Duodenal mucosa (tissue), 2 donors: Measurements from ENCODE around the gene PRIMA1.

Source experiments
- H3K27ac ChIP-seq: one replicate; pipeline ENCODE4 v1.7.0; 2013; ENCODE audit warnings: low read depth, low read length
- H3K27me3 ChIP-seq, 2 donors: one replicate each; pipeline ENCODE4 v1.7.0; 2013; ENCODE audit warnings: low read length in 2 of 2, control low read depth in 1 of 2; ENCODE audit not compliant: insufficient read depth in 2 of 2, control insufficient read depth in 1 of 2
- H3K36me3 ChIP-seq, 2 donors: one replicate each; pipeline ENCODE4 v1.7.0; 2013; ENCODE audit warnings: low read length in 2 of 2, control low read depth in 1 of 2; ENCODE audit not compliant: insufficient read depth in 2 of 2, control insufficient read depth in 1 of 2
- H3K4me1 ChIP-seq, 2 donors: one replicate each; pipeline ENCODE4 v1.7.0; 2013; ENCODE audit warnings: low read length in 2 of 2, control low read depth in 1 of 2; ENCODE audit not compliant: insufficient read depth in 2 of 2, control insufficient read depth in 1 of 2
- H3K4me3 ChIP-seq, 2 donors: one replicate each; pipeline ENCODE4 v1.7.0; 2013; ENCODE audit warnings: low read length in 2 of 2, low read depth in 1 of 2
- H3K9ac ChIP-seq, 2 donors: one replicate each; pipeline ENCODE4 v1.7.0; 2013; ENCODE audit warnings: low read length in 2 of 2, low read depth in 1 of 2
- H3K9me3 ChIP-seq, 2 donors: one replicate each; pipeline ENCODE4 v1.7.0; 2013; ENCODE audit warnings: low read length in 2 of 2, control low read depth in 1 of 2; ENCODE audit not compliant: control insufficient read depth in 1 of 2

PRIMA1 gene

GRCh38 chr14:93705513-93706156, 82.7 kb downstream of the PRIMA1 start:
- Histone ChIP-seq H3K27me3 (no peaks in the 10 kb centered on the region), H3K9ac (no peak overlapping the region), H3K36me3 (no peaks in the 10 kb centered on the region), H3K9me3 (no peaks in the 10 kb centered on the region), H3K4me3 (no peak overlapping the region), H3K4me1 (no peaks in the 10 kb centered on the region), H3K27ac (no peak overlapping the region)

DNA sequence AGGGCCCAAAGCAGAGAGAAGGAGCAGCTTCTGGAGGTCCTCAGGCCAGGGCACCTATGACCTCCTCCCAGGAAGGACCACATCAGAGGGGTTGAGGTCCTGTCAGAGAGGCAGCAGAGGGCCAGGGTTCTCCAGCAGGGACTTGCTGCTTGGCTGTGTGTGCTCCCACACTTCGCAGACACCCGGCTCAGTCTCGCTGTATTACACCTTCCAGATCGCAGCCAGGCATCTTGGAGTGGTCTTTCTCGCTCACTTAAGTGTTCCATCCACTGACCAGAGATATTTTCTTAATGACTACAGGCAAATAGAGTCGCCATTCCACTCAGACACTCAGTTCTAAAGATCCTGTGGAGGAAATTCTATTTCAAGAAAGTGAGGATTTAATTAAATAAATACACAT, 84.3 kb downstream of the PRIMA1 start:
- no peak overlapping the region for H3K27ac ChIP-seq
- no peaks in the 10 kb centered on the region for H3K36me3 ChIP-seq
- no peak overlapping the region for H3K9ac ChIP-seq
- H3K4me3 ChIP-seq, result no peak overlapping the region
- no peaks in the 10 kb centered on the region for H3K9me3 ChIP-seq
- H3K4me1 ChIP-seq, result no peaks in the 10 kb centered on the region
- H3K27me3 ChIP-seq, result no peaks in the 10 kb centered on the region

- Histone ChIP-seq H3K36me3 (no peaks in the 10 kb centered on the region), H3K27ac (no peak overlapping the region), H3K9me3 (peaks cover 0 to 3% of the 10 kb centered on the region in 2 donors), H3K4me1 (no peaks in the 10 kb centered on the region), H3K27me3 (no peaks in the 10 kb centered on the region), H3K9ac (no peak overlapping the region), H3K4me3 (no peak overlapping the region)
These were observed 85.3 kb downstream of the PRIMA1 start for GRCh38 chr14:93702946-93703345.

DNA sequence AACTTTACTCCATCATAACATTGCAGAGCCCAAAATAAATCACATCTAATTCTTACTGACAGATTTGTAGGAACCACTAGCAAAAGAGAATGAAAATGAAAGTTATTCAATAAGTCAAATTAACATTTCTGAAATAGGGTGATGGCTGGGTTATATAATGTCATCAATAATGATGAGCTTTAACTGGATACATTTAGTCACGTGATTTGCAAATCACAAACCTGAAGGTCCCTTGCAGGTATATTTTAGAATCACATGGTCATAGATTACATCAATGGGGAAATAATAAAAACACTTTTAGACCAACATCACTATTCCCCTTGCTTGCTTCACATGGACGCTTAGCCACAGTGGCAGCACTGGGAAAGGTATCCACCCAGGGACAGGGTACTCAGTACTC, 86.7 kb downstream of the PRIMA1 start:
- Histone ChIP-seq H3K9me3 (peaks cover 2 to 6% of the 10 kb centered on the region in 2 donors), H3K4me3 (no peak overlapping the region), H3K9ac (no peak overlapping the region), H3K4me1 (no peaks in the 10 kb centered on the region), H3K36me3 (no peaks in the 10 kb centered on the region), H3K27me3 (no peaks in the 10 kb centered on the region), H3K27ac (no peak overlapping the region)

DNA sequence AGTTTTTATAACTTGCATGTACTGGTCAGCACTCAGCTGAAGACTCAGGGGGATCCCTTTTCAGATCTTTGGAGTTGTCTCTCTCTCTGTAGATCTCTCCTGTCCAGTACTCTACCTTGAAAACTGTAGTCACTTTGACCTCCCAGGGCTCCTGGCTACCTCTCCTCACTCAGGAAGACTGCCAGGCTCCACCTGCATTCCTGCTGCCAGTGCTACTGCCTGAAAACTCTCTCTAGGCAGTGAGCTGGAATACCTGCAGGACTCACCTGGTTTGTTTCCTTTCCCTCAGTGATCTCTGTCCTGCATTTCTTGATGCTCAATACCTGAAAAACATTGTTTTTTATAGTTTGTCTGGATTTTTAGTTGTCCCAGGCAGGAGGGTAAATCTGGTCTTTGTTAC, 87.4 kb downstream of the PRIMA1 start:
- Histone ChIP-seq H3K4me3 (no peak overlapping the region), H3K36me3 (no peaks in the 10 kb centered on the region), H3K9me3 (peaks cover 2 to 6% of the 10 kb centered on the region in 2 donors), H3K27me3 (no peaks in the 10 kb centered on the region), H3K9ac (no peak overlapping the region), H3K27ac (no peak overlapping the region), H3K4me1 (no peaks in the 10 kb centered on the region)

DNA sequence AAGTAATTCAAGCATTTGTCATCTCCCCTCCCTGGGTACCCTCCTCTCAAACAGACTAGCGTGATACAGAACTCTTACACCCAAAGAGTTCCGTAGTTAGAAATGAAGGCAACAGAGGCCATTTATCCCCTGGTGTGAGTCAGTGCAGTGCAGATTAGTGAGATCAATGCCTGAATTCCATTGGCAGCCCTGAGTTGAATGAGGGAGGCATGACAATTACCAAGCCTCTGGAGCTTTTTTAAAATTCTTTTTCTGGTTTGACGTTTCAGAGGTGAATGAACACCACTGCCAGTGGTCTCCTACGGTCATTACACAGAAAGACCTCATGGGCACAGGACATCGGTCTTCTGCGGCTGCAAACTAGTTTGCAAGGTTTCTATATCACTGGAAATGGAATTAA, 94.4 kb downstream of the PRIMA1 start:
- Histone ChIP-seq H3K36me3 (no peaks in the 10 kb centered on the region), H3K4me3 (no peak overlapping the region), H3K27me3 (no peaks in the 10 kb centered on the region), H3K4me1 (no peaks in the 10 kb centered on the region), H3K9ac (no peak overlapping the region), H3K27ac (no peak overlapping the region), H3K9me3 (peaks cover 2 to 6% of the 10 kb centered on the region in 2 donors)

GRCh38 chr14:93691042-93691780, 97.1 kb downstream of the PRIMA1 start:
- Histone ChIP-seq H3K9me3 (no peaks in the 10 kb centered on the region), H3K9ac (no peak overlapping the region), H3K36me3 (no peaks in the 10 kb centered on the region), H3K4me3 (no peak overlapping the region), H3K27me3 (no peaks in the 10 kb centered on the region), H3K4me1 (no peaks in the 10 kb centered on the region), H3K27ac (no peak overlapping the region)

GRCh38 chr14:93690146-93690545, 98.1 kb downstream of the PRIMA1 start:
- Histone ChIP-seq H3K9me3 (no peaks in the 10 kb centered on the region), H3K4me1 (no peaks in the 10 kb centered on the region), H3K4me3 (no peak overlapping the region), H3K36me3 (no peaks in the 10 kb centered on the region), H3K27me3 (no peaks in the 10 kb centered on the region), H3K9ac (no peak overlapping the region), H3K27ac (no peak overlapping the region)

DNA sequence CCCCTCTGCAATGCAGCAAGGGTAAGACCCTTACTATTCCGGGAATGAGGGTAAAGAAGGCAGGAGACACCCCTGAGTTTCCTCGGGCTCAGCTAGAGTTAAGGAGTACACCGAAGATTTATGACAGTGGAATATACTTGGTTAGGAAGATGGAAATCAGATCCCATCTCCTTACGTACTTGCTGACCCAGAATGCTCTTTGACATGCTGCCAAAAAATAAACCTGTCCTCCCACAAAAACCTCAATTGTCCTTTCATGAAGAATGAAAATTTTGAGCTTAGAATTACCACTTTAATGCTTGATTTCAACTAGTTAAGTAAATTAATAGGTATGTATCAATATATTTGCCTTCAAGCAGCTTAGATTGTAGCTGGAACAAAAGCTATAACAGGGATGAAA, 99.5 kb downstream of the PRIMA1 start:
- Histone ChIP-seq H3K27ac (no peak overlapping the region), H3K9ac (no peak overlapping the region), H3K36me3 (no peaks in the 10 kb centered on the region), H3K9me3 (no peaks in the 10 kb centered on the region), H3K27me3 (no peaks in the 10 kb centered on the region), H3K4me1 (no peaks in the 10 kb centered on the region), H3K4me3 (no peak overlapping the region)

DNA sequence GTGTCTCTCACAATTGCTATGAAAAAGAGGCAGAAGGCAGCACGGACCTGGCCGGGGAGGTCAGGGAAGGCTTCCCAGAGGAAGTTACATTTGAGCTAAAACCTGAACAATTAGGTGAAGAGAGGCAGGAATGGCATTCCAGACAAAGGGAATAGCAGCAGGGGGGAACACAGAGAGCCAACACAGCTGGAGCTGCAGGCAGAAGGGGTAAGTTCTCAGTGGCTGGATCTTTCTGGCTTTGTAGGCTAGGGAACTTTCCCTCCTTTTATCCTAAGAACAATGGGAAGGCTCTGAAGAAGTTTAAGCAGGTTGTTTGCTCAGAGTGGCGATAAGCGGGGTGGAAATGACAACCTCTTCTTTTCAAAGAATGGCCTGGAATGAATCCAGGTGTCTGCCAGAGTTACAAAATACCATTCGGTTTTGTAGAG, 100.0 kb downstream of the PRIMA1 start:
- Histone ChIP-seq H3K27me3 (no peaks in the 10 kb centered on the region), H3K4me3 (no peak overlapping the region), H3K36me3 (no peaks in the 10 kb centered on the region), H3K27ac (no peak overlapping the region), H3K9ac (no peak overlapping the region), H3K4me1 (no peaks in the 10 kb centered on the region), H3K9me3 (no peaks in the 10 kb centered on the region)
